ENCODE measurements around the gene TMED10.

Gene TMED10

GRCh38 chr14:75101491-75101890, 74.9 kb downstream of the TMED10 start:
- TF ChIP-seq CTCF (IDR thresholded peaks at IDR 0.05), result no peak

- TF ChIP-seq CTCF (IDR thresholded peaks at IDR 0.05), result no peak
These were observed 77.7 kb downstream of the TMED10 start for GRCh38 chr14:75098682-75099081.

- no peak for TF ChIP-seq CTCF (IDR thresholded peaks at IDR 0.05)
These were observed 78.2 kb downstream of the TMED10 start for GRCh38 chr14:75098212-75098611.

- TF ChIP-seq CTCF (IDR thresholded peaks at IDR 0.05), result no peak
These were observed 79.5 kb downstream of the TMED10 start for GRCh38 chr14:75096959-75097358.

GRCh38 chr14:75095690-75096089, 80.7 kb downstream of the TMED10 start:
- TF ChIP-seq CTCF (IDR thresholded peaks at IDR 0.05), result no peak

- no peak for TF ChIP-seq CTCF (IDR thresholded peaks at IDR 0.05)
These were observed 81.5 kb downstream of the TMED10 start for GRCh38 chr14:75094896-75095295.

- no peak for TF ChIP-seq CTCF (IDR thresholded peaks at IDR 0.05)
These were observed 83.7 kb downstream of the TMED10 start for GRCh38 chr14:75092698-75093097.

GRCh38 chr14:75091251-75091650, 85.2 kb downstream of the TMED10 start:
- no peak for TF ChIP-seq CTCF (IDR thresholded peaks at IDR 0.05)

Data from LNCAP (cell line).